Measurements from ENCODE around the gene WDR82. TPM values are rescaled to one million over a fixed set of nuclear protein-coding genes. Genes with fewer than 3 reads are reported as not detected.

Gene WDR82
- total RNA-seq, 4 donors from 2014 or later = 66.4 to 76.4 (median 72.2) TPM

DNA sequence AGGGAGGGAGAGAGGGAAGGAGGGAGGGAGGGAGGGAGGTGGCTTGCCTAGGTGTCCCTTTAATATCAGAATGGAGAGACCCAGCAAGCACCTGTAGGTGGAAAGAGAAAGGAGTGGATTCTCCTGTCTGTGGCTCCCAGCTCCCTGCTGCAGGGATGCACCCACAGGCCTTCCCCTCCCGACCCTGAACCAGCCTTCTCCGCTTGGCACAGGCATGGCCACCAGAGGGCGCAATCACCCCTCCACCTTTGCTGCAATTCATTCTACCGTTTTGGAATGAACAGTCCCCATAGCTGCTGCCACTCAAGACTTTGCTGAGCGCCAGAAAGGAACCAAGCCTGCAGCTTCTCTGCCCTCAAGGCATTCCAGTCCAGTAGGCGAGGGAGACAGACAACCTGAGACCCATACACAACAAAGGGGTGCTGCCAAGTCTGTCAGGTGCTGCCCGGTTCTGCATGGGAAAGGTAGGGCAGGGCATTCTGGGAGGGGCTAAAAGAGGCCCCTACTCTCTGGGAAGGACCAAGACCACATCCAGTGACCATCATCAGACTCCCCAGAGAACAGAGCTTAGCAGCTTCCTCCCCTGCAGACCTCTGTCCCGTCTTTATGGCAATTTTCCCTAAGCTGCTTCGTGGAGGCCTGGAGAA is 57.9 kb downstream of the WDR82 start:
- Histone ChIP-seq H3K36me3 (peaks cover 0 to under 1% of the 10 kb centered on the region in 2 donors), H3K4me3 (replicated peaks in 1 of 3) (no peak overlapping the region), H3K4me1 (peaks cover 38 to 49% of the 10 kb centered on the region in 2 donors), H3K9me3 (no peaks in the 10 kb centered on the region), H3K27ac (peak overlapping the region; percentile 43 to 51 (median 48)), H3K27me3 (no peaks in the 10 kb centered on the region)
- WGBS, 2 donors = 20 to 25% methylated on average over 8 to 9 of the region's 9 CpGs
- no peak for TF ChIP-seq POLR2A (IDR thresholded peaks at IDR 0.05)
- TF ChIP-seq CTCF (IDR thresholded peaks at IDR 0.05) = peak; percentile 68 to 91 (median 86)
- intact Hi-C loops (cut with DNase I) = no loop called here
- DNase-seq = peak; percentile 88 to 94

DNA sequence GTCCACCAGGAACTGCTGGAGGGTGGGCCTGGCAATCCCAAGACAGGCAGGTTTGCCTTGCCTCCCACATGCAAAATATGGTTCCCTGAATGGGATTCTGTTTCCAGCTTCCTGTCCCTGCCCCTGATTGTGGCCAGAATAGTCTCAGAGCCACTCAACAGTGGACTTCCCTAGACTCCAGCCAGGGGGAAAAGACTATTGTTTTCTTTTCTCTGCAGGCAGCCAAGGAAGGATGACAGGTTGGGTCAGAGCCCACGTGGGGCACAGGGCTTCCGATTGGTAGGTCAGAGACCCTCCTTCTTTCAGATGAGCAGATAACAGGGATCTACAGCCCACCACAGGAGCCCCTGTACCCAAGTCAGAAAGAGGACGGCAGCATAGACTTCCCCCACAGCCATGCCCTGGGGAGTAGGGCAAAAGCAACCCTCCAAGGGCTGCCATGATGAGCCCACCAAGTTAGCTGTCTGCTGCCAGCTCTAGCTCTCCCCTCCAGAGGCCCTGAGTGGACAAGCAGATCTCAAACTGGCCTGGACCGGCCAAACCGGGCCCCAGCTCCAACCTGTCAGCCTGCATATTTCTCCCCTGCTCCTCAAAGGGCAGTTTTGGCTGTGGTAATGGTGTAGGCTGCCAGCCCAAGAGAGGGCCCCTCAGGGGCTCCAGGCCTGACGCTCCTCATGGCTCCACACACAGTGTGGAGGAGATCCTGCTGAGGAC is 59.4 kb downstream of the WDR82 start:
- TF ChIP-seq POLR2A (IDR thresholded peaks at IDR 0.05) (peak in 1 of 2 donors; percentile 18), CTCF (IDR thresholded peaks at IDR 0.05) (peak in 4 of 6 experiments; percentile 20 to 39 (median 37))
- intact Hi-C loops (cut with DNase I) = no loop called here
- Histone ChIP-seq H3K27me3 (no peaks in the 10 kb centered on the region), H3K36me3 (peaks cover 8 to 15% of the 10 kb centered on the region in 2 donors), H3K27ac (peak overlapping the region; percentile 80 to 91 (median 85)), H3K4me1 (peaks cover 38 to 49% of the 10 kb centered on the region in 2 donors), H3K4me3 (replicated peaks in 1 of 3) (no peak overlapping the region), H3K9me3 (no peaks in the 10 kb centered on the region)
- peak; percentile 86 to 87 for DNase-seq
- 21 to 22% methylated on average over 4 to 6 of the region's 6 CpGs for WGBS, 2 donors

DNA sequence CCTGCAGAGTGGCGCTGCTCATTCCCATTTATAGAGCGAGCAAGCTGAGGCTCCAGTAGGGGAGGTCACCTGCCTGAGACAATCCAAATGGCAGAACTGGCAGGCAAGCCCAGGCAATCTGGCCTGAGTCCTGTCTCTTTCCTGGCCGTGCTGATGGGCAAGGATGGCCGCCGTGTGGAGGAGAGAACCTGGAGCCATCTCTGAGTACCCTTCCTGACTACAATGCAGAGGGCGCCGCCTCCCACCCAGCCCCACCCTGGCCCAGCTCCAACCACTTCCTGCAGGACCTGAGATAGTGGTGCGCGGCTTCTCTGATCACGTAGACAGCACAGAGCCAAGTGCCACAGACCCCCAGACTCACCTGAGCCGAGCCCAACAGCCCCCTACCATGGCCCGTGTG is 60.0 kb downstream of the WDR82 start:
- peak overlapping the region; percentile 80 to 91 (median 85) for H3K27ac ChIP-seq
- peaks cover 38 to 49% of the 10 kb centered on the region in 2 donors for H3K4me1 ChIP-seq
- H3K36me3 ChIP-seq = peaks cover 14 to 20% of the 10 kb centered on the region in 2 donors
- intact Hi-C loops (cut with DNase I) = no loop called here
- no peaks in the 10 kb centered on the region for H3K9me3 ChIP-seq
- DNase-seq = no peak
- H3K27me3 ChIP-seq = no peaks in the 10 kb centered on the region
- 20 to 27% methylated on average over 2 of the region's 12 CpGs for WGBS, 2 donors
- no peak for TF ChIP-seq POLR2A (IDR thresholded peaks at IDR 0.05)
- no peak for TF ChIP-seq CTCF (IDR thresholded peaks at IDR 0.05)
- no peak overlapping the region for H3K4me3 ChIP-seq (replicated peaks in 1 of 3)

DNA sequence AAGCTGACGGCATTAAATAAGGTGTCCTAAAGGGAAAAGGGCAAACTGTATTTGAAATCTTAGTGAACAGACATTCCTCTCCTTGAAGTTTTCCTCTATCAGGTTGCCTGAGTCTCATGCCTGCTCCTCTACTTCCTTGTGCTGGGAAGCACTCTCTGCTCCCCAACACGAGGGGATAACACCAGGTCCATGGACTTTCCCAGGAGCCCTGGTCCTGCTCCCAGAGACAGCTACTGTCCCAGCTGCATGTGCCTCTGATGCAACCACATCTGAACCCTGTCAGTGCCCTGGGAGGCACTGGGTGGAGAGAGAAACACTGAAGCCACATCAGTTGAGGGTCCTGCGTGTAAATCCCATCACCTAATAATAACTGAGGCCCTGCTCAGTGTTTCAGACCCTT is 60.4 kb downstream of the WDR82 start:
- 65 to 67% methylated on average over 2 of the region's 3 CpGs for WGBS, 2 donors
- TF ChIP-seq CTCF (IDR thresholded peaks at IDR 0.05) (no peak), POLR2A (IDR thresholded peaks at IDR 0.05) (no peak)
- Histone ChIP-seq H3K27me3 (no peaks in the 10 kb centered on the region), H3K4me3 (replicated peaks in 1 of 3) (no peak overlapping the region), H3K4me1 (peaks cover 38 to 49% of the 10 kb centered on the region in 2 donors), H3K36me3 (peaks cover 17 to 24% of the 10 kb centered on the region in 2 donors), H3K9me3 (no peaks in the 10 kb centered on the region), H3K27ac (peak overlapping the region; percentile 80 to 91 (median 85))
- intact Hi-C loops (cut with DNase I) = no loop called here
- no peak for DNase-seq

- TF ChIP-seq POLR2A (IDR thresholded peaks at IDR 0.05) (no peak), CTCF (IDR thresholded peaks at IDR 0.05) (no peak)
- H3K36me3 ChIP-seq = peaks cover 23 to 31% of the 10 kb centered on the region in 2 donors
- no peak for DNase-seq
- H3K4me1 ChIP-seq = peaks cover 38 to 49% of the 10 kb centered on the region in 2 donors
- intact Hi-C loops (cut with DNase I) = no loop called here
- H3K27me3 ChIP-seq = no peaks in the 10 kb centered on the region
- 75 to 78% methylated on average over 9 to 10 of the region's 10 CpGs for WGBS, 2 donors
- no peak overlapping the region for H3K4me3 ChIP-seq (replicated peaks in 1 of 3)
- H3K9me3 ChIP-seq = no peaks in the 10 kb centered on the region
- peak overlapping the region; percentile 36 to 80 (median 62) for H3K27ac ChIP-seq
These were observed 61.0 kb downstream of the WDR82 start for GRCh38 chr3:52217409-52217805.
